H9 (cell line): ENCODE data around the gene PDS5B. TPM values are rescaled to one million over a fixed set of nuclear protein-coding genes. Genes with fewer than 3 reads are reported as not detected.

Experiments used
- DNase-seq: peaks from one replicate; pipeline ENCODE4 v3.0.0-alpha.2; 2017
- H2AFZ ChIP-seq: one replicate; pipeline ENCODE4 v1.6.1; 2013; ENCODE audit warnings: mild to moderate bottlenecking, low read length, control low read depth, moderate library complexity
- H2AK5ac ChIP-seq: 2 replicates; pipeline ENCODE4 v1.6.1; 2013; ENCODE audit warnings: low read length, control low read depth, mixed read lengths; ENCODE audit not compliant: insufficient read length
- H2BK120ac ChIP-seq: one replicate; pipeline ENCODE4 v1.6.1; 2013; ENCODE audit warnings: low read depth, mild to moderate bottlenecking, low read length, control low read depth, inconsistent platforms; ENCODE audit not compliant: poor library complexity, severe bottlenecking
- H2BK12ac ChIP-seq: 2 replicates; pipeline ENCODE4 v1.6.1; 2013; ENCODE audit warnings: low read length, control low read depth, mixed read lengths, low read depth; ENCODE audit not compliant: insufficient read length
- H2BK15ac ChIP-seq: 2 replicates; pipeline ENCODE4 v1.6.1; 2013; ENCODE audit warnings: low read depth, low read length, control low read depth
- H2BK20ac ChIP-seq: one replicate; pipeline ENCODE4 v1.6.1; 2013; ENCODE audit warnings: low read depth, mild to moderate bottlenecking, low read length, control low read depth, inconsistent platforms; ENCODE audit not compliant: poor library complexity, severe bottlenecking
- H2BK5ac ChIP-seq: 2 replicates; pipeline ENCODE4 v1.6.1; 2013; ENCODE audit warnings: low read length, control low read depth, mixed read lengths; ENCODE audit not compliant: insufficient read length
- H3K14ac ChIP-seq: 2 replicates; pipeline ENCODE4 v1.6.1; 2013; ENCODE audit warnings: low read length, control low read depth; ENCODE audit not compliant: insufficient read depth
- H3K18ac ChIP-seq: 2 replicates; pipeline ENCODE4 v1.6.1; 2013; ENCODE audit warnings: low read depth, mild to moderate bottlenecking, mixed read lengths, low read length, control low read depth; ENCODE audit not compliant: insufficient read length
- H3K23ac ChIP-seq: 2 replicates; pipeline ENCODE4 v1.6.1; 2013; ENCODE audit warnings: low read length, control low read depth, mixed read lengths, low read depth; ENCODE audit not compliant: insufficient read length
- H3K23me2 ChIP-seq: 2 replicates; pipeline ENCODE4 v1.6.1; 2013; ENCODE audit warnings: low read depth, mild to moderate bottlenecking, mixed read lengths, low read length, control low read depth; ENCODE audit not compliant: insufficient read length, poor library complexity, severe bottlenecking
- H3K27ac ChIP-seq: 2 replicates; pipeline ENCODE4 v1.5.1; 2013; ENCODE audit warnings: low read length, control low read depth, mixed read lengths, low read depth; ENCODE audit not compliant: insufficient read length
- H3K27me3 ChIP-seq: 2 replicates; pipeline ENCODE4 v1.6.1; 2013; ENCODE audit warnings: low read length, control low read depth, inconsistent platforms; ENCODE audit not compliant: insufficient read depth
- H3K4ac ChIP-seq: 2 replicates; pipeline ENCODE4 v1.6.1; 2013; ENCODE audit warnings: low read depth, mild to moderate bottlenecking, control low read depth, inconsistent platforms, low read length, moderate library complexity
- H3K4me1 ChIP-seq: 2 replicates; pipeline ENCODE4 v1.6.1; 2013; ENCODE audit warnings: low read length, control low read depth, inconsistent platforms; ENCODE audit not compliant: insufficient read depth
- H3K4me2 ChIP-seq: 2 replicates; pipeline ENCODE4 v1.6.1; 2013; ENCODE audit warnings: low read length, control low read depth, mixed read lengths; ENCODE audit not compliant: insufficient read length, insufficient read depth
- H3K56ac ChIP-seq: 2 replicates; pipeline ENCODE4 v1.6.1; 2013; ENCODE audit warnings: low read depth, mild to moderate bottlenecking, mixed read lengths, low read length, control low read depth; ENCODE audit not compliant: insufficient read length
- H3K79me1 ChIP-seq: 2 replicates; pipeline ENCODE4 v1.6.1; 2013; ENCODE audit warnings: low read depth, mild to moderate bottlenecking, moderate library complexity, low read length, control low read depth, inconsistent platforms; ENCODE audit not compliant: insufficient read depth, poor library complexity, severe bottlenecking
- H3K79me2 ChIP-seq: 2 replicates; pipeline ENCODE4 v1.6.1; 2013; ENCODE audit warnings: low read length, control low read depth, inconsistent platforms; ENCODE audit not compliant: insufficient read depth
- H3K9ac ChIP-seq: 2 replicates; pipeline ENCODE4 v1.6.1; 2013; ENCODE audit warnings: low read length, control low read depth, mixed read lengths; ENCODE audit not compliant: insufficient read length; ENCODE audit errors: extremely low read depth
- H3K9me3 ChIP-seq: one replicate; pipeline ENCODE4 v1.6.1; 2013; ENCODE audit warnings: low read depth, low read length, inconsistent platforms; ENCODE audit not compliant: control insufficient read depth
- H3T11ph ChIP-seq: one replicate; pipeline ENCODE4 v1.6.1; 2013; ENCODE audit warnings: mild to moderate bottlenecking, low read length, control low read depth, inconsistent platforms
- H4K20me1 ChIP-seq: one replicate; pipeline ENCODE4 v1.6.1; 2013; ENCODE audit not compliant: control insufficient read depth, insufficient read length, insufficient read depth
- H4K5ac ChIP-seq: 2 replicates; pipeline ENCODE4 v1.6.1; 2013; ENCODE audit warnings: low read depth, mild to moderate bottlenecking, mixed read lengths, low read length, control low read depth; ENCODE audit not compliant: insufficient read length
- H4K8ac ChIP-seq: replicated peaks from 2 replicates; pipeline ENCODE4 v1.6.1; 2013; ENCODE audit warnings: low read length, control low read depth, mixed read lengths, low read depth; ENCODE audit not compliant: insufficient read length
- H4K91ac ChIP-seq: 2 replicates; pipeline ENCODE4 v1.6.1; 2013; ENCODE audit warnings: low read depth, mild to moderate bottlenecking, moderate library complexity, mixed read lengths, low read length, control low read depth; ENCODE audit not compliant: insufficient read length
- H3K27ac Mint-ChIP-seq, 3 experiments: 2 replicates in 2 of 3; 3 replicates in 1 of 3; pipeline ENCODE4 v1.8.0; 2020 to 2021; ENCODE audit warnings: mixed read lengths in 3 of 3, mild to moderate bottlenecking in 1 of 3, moderate library complexity in 1 of 3
- H3K27me3 Mint-ChIP-seq: 2 replicates; pipeline ENCODE4 v1.8.0; 2021; ENCODE audit warnings: low read depth, mild to moderate bottlenecking, moderate library complexity, mixed read lengths
- H3K36me3 Mint-ChIP-seq, 3 experiments: 2 replicates in 2 of 3; 3 replicates in 1 of 3; pipeline ENCODE4 v1.8.0; 2020 to 2021; ENCODE audit warnings: low read depth in 3 of 3, mixed read lengths in 3 of 3; ENCODE audit not compliant: insufficient read depth in 1 of 3
- H3K4me1 Mint-ChIP-seq, 2 experiments: 2 replicates each; pipeline ENCODE4 v1.8.0; 2020; ENCODE audit warnings: mixed read lengths in 2 of 2
- H3K4me3 Mint-ChIP-seq, 2 experiments: 2 replicates in 1 of 2; 3 replicates in 1 of 2; pipeline ENCODE4 v1.8.0; 2020 to 2021; ENCODE audit warnings: mild to moderate bottlenecking in 2 of 2, mixed read lengths in 2 of 2, moderate library complexity in 1 of 2
- H3K9me3 Mint-ChIP-seq, 2 experiments: 2 replicates in 1 of 2; 3 replicates in 1 of 2; pipeline ENCODE4 v1.8.0; 2020; ENCODE audit warnings: mild to moderate bottlenecking in 2 of 2, mixed read lengths in 2 of 2, moderate library complexity in 1 of 2
- WGBS: extraction: QIAGEN DNeasy Blood & Tissue Kit; methylation state at CpG from one replicate; pipeline ENCODE4 v1.1.7; 2013; ENCODE audit warnings: missing lambda C conversion rate, low lambda C conversion rate, mixed read lengths; ENCODE audit not compliant: insufficient read length; ENCODE audit errors: extremely low coverage; 5-methylcytosine and 5-hydroxymethylcytosine counted together
- total RNA-seq: library from RNA; stranded (reverse); gene quantifications from 2 replicates; pipeline ENCODE4 v1.2.1, GENCODE V29; 2021
- TF ChIP-seq, protein P1 (sequence below): fragments of 200-600 bp; sonication (generic); conservative IDR thresholded peaks from 3 replicates; pipeline ENCODE4 v1.8.0; 2021; ENCODE audit warnings: antibody characterized with exemption, mild to moderate bottlenecking

Gene PDS5B
- total RNA-seq, 1 experiment from 2014 or later, result 50.0 TPM

DNA sequence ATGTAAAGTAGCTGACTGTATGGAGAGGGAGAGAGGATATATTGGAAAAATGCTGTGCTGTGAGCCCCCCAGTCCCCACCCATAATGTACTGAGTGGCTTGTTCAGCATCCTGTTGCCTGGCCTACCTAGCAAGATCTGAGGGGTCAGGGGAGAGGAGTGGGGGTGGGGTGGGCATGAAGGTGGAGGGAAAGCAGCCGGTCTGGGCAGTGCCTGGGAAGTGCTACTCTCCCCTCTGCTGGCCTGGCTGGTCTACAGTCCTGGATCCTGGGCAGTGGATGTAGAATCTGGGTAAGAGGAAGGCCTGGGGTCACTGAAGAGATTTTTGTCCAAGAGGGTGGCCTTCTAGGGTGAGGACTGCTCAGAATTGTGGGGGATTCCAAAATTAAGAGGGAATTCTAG is 210.5 kb downstream of the PDS5B start:
- H3K27ac ChIP-seq, result no peak overlapping the region
- no peak overlapping the region for H3K56ac ChIP-seq
- no CpG with 5 or more reads among the region's 1 CpG for WGBS
- Mint-ChIP-seq H3K4me1 (peaks cover 11 to 14% of the 10 kb centered on the region in 2 experiments), H3K36me3 (no peaks in the 10 kb centered on the region), H3K9me3 (no peaks in the 10 kb centered on the region), H3K4me3 (no peak overlapping the region), H3K27me3 (no peaks in the 10 kb centered on the region; the same call in 1 of the 2 replicates), H3K27ac (no peak overlapping the region; a peak in 2 of 7 replicates)
- no peak overlapping the region for H3K4ac ChIP-seq
- H3K4me1 ChIP-seq, result no peaks in the 10 kb centered on the region; the same call in 1 of the 2 replicates
- no peaks in the 10 kb centered on the region for H3K79me1 ChIP-seq
- H4K20me1 ChIP-seq, result no peaks in the 10 kb centered on the region
- H3T11ph ChIP-seq, result no peak overlapping the region
- no peak overlapping the region for H2BK5ac ChIP-seq
- H4K8ac ChIP-seq, result no peak overlapping the region
- no peak overlapping the region for H4K91ac ChIP-seq
- no peak overlapping the region for H2BK15ac ChIP-seq
- no peaks in the 10 kb centered on the region for H3K27me3 ChIP-seq
- no peak overlapping the region for H3K18ac ChIP-seq
- no peak overlapping the region for H4K5ac ChIP-seq
- H2AK5ac ChIP-seq, result no peak overlapping the region
- H3K23me2 ChIP-seq, result no peaks in the 10 kb centered on the region
- H2BK12ac ChIP-seq, result no peak overlapping the region
- no peak overlapping the region for H3K4me2 ChIP-seq
- H3K79me2 ChIP-seq, result no peaks in the 10 kb centered on the region
- no peak overlapping the region for H2BK120ac ChIP-seq
- no peak overlapping the region for H3K9ac ChIP-seq
- TF ChIP-seq, protein P1, sequence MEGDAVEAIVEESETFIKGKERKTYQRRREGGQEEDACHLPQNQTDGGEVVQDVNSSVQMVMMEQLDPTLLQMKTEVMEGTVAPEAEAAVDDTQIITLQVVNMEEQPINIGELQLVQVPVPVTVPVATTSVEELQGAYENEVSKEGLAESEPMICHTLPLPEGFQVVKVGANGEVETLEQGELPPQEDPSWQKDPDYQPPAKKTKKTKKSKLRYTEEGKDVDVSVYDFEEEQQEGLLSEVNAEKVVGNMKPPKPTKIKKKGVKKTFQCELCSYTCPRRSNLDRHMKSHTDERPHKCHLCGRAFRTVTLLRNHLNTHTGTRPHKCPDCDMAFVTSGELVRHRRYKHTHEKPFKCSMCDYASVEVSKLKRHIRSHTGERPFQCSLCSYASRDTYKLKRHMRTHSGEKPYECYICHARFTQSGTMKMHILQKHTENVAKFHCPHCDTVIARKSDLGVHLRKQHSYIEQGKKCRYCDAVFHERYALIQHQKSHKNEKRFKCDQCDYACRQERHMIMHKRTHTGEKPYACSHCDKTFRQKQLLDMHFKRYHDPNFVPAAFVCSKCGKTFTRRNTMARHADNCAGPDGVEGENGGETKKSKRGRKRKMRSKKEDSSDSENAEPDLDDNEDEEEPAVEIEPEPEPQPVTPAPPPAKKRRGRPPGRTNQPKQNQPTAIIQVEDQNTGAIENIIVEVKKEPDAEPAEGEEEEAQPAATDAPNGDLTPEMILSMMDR, result no peak
- H2BK20ac ChIP-seq, result no peak overlapping the region
- H3K23ac ChIP-seq, result no peak overlapping the region
- H3K9me3 ChIP-seq, result no peaks in the 10 kb centered on the region
- no peak overlapping the region for H2AFZ ChIP-seq
- H3K14ac ChIP-seq, result no peak overlapping the region
- DNase-seq, result no peak
